DMS153 treated with DMSO at 0.1 percent for 48 hours (cell line): Measurements from ENCODE around the gene XBP1.
"Not testable (repeated sequence)": the region's sequence is repeated elsewhere in the genome, so short reads cannot be mapped to it uniquely, and the experiment has no call there.

Source experiments
- DNase-seq: peaks from one replicate; lab custom pipeline; 2025; ENCODE audit not compliant: unreplicated experiment; lab: John Stamatoyannopoulos, UW

Gene XBP1

DNA sequence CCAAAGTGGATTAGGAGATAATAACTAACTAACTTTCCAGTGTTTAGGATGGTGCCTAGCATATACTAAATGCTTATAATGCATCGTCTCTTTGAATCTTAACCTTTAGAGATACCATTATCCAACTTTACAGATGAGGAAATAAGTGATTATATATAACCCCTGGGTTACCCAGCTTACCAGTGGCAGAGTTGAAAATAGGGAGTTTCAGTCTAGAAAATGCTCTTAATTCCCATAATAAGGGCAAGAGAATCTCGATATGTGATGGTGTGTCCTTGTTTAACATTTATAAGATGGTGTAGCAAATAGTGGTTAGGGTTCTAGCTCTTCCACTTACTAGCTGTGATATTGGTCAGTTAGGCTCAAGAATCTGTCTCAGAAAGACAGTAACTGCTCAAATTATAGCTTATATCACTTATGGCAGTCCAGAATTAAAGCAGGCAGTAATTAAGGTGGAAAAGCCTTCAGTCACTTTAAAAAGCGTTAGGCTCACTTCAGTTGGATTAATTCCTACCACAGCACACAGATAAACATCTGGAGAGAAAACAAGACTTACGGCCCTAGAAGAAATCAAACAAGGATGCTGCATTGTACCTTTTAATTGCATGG is 6.3 kb downstream of the XBP1 start:
- no peak for DNase-seq

DNA sequence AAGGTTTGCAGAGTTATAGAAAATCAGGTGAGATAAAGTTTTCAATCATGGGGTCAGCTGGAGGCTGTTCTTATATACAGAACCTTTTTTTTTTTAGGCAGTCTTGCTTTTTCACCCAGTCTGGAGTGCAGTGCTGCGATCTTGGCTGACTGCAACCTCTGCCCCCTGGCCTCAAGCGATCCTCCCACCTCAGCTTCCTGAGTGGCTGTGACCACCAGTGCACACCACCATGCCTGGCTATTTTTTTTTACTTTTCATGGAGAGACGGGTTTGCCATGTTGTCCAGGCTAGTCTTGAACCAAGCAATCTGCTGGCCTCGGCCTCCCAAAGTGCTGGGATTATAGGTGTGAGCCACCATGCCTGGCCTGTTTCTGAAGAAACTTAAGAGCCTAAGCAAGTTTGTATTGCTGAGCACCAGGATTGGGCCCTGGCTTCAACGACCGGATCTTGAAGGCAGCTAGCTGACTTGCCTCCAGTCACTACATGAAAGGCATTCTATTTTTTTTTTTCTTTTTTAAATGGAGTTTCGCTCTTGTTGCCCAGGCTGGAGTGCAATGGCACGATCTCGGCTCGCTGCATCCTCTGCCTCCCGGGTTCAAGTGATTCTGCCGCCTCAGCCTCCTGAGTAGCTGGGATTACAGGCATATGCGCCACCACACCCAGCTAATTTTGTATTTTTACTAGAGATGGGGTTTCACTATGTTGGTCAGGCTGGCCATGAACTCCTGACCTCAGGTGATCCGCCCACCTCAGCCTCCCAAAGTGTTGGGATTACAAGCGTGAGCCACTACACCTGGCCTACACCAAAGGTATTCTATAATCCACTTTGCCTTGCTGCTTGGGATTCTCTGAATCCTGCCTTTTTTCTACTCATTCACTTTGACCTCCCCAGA is 7.6 kb downstream of the XBP1 start:
- no peak for DNase-seq

DNA sequence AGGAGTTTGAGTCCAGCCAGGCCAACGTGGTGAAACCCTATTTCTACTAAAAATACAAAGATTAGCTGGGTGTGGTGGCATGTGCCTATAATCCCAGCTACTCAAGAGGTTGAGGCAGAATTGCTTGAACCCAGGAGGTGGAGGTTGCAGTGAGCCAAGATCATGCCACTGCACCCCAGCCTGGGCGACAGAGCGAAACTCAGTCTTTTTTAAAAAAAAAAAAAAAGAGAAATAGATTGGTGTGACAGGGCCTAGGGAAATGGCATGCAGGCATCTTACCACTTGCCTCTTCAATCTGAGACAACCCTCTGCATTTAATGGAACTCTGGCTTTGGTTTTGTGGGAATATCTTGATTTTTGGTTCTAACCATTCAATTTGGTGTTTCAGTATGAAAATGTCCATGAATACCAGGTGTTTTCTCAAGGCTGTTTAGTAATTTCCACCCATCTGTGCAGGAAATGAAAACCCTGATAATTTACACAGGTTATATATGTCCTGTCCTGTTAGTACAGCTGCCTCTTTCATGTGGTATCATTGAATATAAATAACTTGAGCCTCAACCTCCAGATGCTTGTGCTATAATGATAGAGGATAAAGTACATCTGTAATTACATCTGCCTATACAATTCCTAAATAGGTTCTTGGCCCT is 8.4 kb downstream of the XBP1 start:
- DNase-seq = no peak

DNA sequence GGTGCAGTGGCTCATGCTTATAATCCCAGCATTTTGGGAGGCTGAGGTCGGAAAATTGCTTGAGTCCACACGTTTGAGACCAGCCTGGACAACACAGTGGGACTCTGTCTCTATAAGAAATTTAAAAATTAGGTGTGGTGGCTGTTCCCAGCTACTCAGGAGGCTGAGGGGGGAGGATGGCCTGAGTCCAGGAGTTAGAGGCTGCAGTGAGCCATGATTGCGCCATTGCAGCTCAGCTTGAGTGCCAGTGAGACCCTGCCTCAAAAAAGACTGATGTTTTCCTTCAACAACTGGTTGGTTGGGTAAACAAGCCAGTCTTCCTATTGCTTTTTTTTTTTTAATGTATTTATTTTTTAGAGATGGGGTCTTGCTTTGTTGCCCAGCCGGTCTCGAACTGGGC is 9.2 kb downstream of the XBP1 start:
- no peak for DNase-seq

DNA sequence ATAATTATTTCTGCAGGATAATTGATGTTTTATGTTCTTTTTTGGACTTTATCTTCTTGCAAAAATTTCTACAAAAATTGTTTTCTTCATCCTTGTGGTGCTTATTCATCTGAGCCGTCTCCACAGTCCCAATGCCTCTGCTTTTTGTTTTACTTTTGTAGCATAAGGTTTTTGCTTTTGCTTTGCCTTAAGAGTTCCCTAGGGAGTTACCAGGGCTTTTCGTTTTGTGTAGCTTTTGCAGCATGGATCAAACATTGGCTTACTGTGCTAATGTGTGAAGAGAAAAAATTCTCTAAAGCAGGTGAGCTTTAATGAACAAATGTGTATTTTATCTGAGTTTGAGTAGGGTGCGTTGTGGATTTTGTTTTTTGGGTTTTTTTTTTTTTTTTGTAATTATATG is 11.8 kb downstream of the XBP1 start:
- no peak for DNase-seq

DNA sequence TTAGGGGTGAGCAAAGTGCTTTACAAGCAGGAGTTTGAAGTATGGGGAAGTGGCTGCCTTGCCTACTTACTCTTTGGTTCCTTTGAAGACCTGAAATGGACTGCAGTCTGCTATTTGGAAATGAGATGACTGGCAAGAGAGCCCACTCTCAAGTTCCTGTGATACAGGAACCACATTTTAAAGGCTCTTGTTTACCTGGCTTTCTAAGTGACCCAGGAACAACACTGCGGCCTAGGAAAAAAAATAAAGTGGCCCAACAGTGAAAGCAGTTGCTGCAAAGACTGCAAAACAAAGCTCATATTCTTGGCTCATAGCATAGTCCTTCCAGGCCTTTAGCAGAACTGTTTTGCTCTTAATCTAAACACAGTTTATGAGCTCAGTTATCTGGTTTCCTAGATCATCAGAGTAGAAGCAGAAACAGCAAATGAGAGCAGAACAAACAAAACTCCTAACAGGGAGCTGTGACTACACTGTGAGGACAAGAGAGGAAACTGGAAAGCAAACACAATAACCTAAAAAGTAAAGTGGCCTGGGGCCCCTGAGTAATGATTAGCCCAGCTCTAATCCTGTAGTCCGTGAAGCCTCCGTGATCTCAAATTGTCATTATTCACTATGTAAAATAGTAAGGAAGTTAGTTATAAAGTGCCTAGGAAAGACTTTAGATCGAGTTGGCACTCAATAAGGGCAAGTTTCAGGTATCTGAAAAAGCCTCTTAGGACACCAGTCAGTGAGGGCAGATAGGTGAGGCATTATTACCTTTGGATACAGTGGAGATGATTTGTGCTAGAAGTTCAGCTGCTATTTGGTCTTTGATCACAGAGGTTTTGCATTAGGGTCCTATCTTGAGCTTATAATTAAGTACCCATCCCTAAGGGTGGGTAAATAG is 16.3 kb downstream of the XBP1 start:
- peak; percentile 92 for DNase-seq

DNA sequence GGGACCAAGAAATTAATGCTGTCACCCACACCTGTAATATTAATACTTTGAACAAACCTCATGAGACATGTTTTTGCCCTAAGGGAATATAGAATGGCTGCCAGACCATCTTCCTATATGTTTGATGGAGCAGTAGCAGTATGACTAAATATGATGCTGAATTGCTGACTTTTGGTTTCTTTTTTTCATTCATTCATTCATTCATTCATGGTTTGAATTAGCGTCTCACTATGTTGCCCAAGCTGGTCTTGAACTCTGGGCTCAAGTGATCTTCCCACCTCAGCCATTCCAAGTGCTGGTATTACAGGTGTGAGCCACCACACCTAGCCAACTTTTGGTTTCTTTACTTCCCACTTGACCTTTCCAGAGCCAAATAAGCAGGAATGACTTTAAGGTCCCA is 20.1 kb downstream of the XBP1 start:
- no peak for DNase-seq

DNA sequence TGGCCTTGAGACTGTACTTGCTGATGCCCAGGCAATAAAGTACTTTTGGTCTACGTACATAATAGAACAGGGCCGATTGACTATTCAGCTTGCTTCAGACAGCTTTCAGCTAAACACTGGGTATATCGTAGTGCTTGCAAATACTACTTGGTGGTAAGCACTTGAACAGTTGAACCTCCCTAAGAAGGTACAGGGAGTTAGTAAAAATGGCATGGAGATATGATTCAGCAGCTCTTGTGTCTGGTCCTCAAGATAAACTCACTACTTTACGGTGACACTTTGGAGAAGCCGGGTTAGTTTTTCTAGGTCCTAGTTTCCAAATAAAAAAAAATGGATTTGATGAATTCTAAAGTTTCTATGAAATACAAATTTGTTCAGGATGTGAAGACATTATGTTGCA is 20.5 kb downstream of the XBP1 start:
- DNase-seq = no peak

DNA sequence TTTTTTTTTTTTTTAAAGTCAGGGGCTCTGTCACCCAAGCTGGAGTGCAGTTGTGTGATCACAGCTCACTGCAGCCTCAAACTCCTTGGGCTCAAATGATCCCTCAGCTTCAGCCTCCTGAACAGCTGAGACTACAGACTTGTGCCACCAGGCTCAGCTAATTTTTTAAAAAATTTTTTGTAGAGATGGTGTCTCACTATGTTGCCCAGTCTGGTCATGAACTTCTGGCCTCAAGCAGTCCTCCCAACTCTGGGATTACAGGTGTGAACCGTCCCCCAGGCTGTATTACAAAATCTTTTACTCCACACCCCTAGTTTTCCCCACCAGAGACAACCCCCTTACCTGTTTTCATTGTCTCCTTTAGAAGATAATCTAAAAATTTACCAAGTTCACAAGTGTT is 26.0 kb downstream of the XBP1 start:
- DNase-seq = no peak

DNA sequence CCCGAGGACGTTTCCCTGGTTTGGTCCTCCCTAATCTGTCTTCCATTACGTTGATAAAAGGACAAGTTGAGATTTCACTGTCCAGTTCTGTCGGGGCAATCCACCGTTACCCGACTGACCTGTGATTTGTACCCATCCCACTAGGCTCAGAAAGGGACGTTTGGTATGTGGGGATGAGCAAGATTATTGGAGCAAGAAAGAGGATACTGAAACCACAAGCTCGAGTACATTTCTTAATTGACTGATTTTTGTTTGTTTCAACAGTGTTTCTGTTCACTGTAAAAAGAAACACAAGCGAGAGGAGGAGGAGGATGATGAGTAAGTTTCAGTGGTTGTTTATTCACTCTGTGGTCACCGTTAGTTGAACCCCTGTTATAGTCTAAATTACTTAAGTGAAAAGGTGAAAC is 26.9 kb downstream of the XBP1 start:
- DNase-seq = no peak

DNA sequence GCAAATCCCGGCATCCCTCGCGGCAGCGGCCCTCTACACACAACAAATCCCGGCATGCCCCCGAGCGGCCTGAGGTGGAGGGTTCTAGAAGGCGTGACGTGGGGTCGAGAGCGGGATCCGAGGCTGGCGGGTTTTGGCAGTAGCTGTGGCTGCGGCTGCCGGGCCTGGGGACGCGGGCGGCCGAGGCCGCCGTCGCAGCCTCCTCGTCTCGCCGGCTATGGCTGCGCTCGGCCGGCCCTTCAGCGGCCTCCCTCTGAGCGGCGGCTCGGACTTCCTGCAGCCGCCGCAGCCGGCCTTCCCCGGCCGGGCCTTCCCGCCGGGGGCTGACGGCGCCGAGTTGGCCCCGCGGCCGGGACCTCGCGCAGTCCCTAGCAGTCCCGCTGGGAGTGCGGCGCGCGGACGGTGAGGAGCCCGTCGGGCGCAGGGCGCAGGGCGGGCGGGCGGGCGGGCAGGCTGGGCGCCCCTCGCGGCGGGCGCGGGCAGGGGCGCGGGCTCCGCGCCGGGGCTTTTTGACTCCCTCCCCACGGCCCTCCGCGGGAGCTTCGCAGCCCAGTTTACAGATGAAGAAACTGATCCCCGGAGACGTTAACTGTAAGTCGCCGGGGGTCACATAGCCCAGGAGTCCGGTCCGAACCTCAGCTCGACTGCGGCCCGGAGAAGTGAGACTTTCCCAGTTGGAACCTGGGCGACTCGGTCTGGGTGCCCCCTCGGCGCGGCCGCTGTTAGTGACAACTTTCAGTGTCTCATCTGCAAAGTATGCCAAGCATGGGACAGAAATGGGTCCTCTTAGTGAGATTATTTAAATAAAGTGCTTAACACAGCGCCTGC is 27.5 kb downstream of the XBP1 start, which contains the start of gene CCDC117:
Gene CCDC117 (plus strand): TSS at position 63 of the 828 bp plus-strand sequence. CDS start 155 bp downstream, at position 218.
- peak; percentile 88 for DNase-seq

DNA sequence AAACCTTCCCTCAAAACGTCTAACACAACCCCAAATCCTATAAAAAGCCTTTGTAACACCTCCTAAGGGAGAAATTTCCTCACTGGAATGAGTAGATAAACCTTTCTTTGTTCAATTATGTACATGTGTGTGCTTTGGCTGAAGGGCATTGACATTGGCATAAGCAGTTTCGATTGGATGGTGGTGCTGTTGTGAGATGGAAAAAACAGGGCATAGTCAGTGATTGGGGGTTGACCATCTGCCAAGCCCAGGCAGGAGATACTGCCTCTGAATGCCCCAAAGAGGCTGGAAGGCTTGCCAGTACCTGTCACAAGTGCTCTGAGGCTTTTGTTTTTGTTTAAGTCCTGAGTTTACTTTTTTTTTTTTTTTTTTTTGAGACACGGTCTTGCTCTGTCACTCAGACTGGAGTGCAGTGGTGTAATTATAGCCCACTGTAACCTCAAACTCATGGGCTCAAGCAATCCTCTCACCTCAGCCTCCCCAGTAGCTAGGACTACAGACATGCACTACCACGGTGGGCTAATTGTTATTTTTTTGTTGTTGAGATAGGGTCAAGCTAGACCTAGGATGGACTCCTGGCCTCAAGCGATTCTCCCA is 29.1 kb downstream of the XBP1 start:
- DNase-seq = peak; percentile 91

DNA sequence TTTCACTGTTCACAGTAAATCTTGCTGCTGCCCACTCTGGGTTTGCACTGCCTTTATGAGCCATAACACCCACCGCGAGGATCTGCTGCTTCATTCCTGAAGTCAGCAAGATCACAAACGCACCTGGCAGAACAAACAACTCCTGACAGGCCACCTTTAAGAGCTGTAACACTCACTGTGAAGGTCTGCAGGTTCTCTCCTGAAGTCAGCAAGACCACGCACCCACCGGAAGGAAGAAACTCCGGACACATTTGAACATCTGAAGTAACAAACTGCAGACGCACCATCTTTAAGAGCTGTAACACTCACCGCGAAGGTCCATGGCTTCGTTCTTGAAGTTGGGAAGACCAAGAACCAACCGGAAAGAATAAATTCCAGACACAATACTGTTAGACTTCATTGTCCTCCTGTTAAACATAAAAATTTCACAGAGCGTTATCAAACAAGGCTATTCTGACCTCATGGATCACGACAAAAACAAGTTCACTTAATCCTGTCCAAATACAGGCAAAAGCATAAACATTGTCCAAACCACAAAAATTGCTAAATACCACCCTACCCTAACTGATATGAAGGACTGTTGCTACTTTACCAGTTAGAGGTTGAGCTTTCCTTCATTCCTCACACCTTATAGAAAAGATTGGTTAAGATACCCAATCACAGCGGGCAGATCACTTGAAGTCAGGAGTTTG is 30.8 kb downstream of the XBP1 start:
- DNase-seq = no peak

DNA sequence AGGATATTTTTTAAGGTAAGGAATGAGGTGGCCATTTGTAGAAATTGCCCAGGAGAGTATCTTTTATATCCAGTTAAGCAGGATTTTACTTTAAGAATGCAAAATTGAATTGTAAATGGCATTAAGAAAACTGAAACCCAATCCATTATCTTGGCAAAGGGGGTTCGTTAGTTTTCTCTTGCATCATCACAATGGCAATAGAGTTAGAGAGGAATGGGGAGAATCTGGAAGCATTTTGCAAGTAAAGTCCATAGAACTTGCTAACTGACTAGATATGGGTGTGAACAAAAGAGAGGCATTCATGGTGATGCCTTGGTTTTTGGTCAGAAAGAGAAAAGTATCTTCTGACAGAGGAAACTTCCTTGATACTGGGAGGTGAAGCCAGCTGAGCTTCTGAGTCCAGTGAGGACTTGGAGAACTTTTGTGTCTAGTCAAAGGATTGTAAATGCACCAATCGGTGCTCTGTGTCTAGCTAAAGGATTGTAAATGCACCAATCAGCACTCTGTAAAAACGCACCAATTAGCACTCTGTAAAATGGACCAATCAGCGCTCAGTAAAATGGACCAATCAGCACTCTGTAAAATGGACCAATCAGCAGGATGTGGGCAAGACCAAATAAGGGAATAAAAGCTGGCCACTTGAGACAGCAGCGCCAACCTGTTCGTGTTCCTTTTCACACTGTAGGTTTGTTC is 31.5 kb downstream of the XBP1 start:
- no peak for DNase-seq

DNA sequence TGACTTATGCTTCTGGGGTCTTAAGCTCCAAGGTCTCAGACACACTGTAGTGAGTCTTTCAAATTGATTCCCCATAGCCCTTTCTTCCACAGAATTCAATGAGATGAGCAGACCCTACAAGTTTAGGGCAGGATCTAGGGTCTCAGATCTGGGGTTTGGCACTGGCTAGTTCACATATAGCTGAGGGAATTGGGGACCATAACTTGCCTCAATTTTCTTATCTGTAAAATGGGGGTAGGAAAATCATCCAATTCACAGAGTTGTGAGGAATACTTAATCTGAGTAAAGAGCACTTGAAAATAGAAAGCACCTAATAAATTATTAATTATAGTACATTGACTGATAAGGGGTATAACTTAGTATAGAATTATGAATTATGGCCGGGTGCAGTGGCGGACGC is 33.7 kb downstream of the XBP1 start:
- DNase-seq = no peak

DNA sequence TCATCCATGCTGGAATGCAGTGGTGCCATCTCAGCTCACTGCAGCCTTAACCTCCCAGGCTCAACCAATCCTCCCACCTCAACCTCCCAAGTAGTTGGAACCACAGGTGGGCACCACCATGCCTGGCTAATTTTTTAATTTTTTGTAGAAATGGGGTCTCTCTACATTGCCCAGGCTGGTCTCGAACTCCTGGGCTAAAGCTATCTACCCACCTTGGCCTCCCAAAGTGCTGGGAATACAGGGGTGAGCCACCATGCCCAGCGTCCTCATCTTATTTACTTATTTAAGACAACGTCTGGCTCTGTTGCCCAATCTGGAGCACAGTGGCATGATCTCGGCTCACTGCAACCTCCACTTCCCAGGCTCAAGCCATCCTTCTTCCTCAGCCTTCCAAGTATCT is 38.4 kb downstream of the XBP1 start:
- DNase-seq = not testable (repeated sequence)

DNA sequence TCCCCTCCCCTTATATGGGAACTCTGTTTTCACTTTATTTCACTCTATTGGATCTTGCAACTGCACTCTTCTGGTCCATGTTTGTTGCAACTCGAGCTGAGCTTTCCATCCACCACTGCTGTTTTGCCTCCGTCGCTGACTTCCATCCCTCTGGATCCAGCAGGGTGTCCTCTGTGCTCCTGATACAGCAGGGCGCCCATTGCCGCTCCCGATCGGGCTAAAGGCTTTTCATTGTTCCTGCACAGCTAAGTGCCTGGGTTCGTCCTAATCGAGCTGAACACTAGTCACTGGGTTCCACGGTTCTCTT is 39.0 kb downstream of the XBP1 start:
- DNase-seq = no peak

DNA sequence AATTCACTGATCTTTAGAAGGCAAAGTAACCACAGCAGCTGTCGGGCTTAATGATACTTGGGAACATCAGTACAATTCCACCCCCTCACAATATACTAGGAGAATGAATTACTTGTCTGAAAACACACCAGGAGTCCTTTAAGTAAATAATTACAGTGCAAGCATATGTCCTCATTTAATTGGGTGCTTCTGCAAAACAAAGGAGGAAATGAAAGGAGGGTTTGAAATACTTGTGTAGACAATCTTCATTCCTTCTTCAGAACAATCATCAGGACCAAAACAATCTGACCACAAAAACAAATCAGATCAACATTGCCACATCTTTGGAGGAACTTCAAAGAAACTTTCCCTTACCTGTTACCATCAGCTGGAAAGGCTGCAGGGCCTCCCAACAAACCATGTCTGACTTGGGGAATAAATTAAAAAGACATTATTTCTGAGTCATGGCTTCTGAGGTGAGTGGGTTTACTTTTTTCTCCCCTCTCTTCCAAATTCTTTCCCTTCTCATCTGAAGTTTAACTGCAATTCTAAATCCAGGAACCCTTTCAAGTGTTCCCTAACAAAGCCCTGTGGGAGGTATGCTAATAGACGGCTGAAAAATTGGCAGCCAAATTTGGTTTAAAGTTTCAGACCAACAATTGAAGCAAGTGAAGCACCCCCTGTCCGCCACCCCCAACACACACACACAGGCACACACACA is 40.4 kb downstream of the XBP1 start:
- no peak for DNase-seq
